Peyer's patch (tissue), 4 donors: Measurements from ENCODE around the gene ACAA2.
"Not testable (repeated sequence)": the region's sequence is repeated elsewhere in the genome, so short reads cannot be mapped to it uniquely, and the experiment has no call there.

Experiments used
- CTCF ChIP-seq, 6 experiments: fragments of 450-650 bp in 4 of 6; fragments of 200-600 bp in 2 of 6; sonication (generic) in 1 of 6; IDR thresholded peaks; one replicate each; pipeline ENCODE4 v1.5.1; 2017 to 2019; ENCODE audit warnings: antibody characterized with exemption in 6 of 6, mild to moderate bottlenecking in 3 of 6, moderate library complexity in 1 of 6
- POLR2A ChIP-seq, 2 donors: fragments of 450-650 bp; IDR thresholded peaks; one replicate each; pipeline ENCODE4 v1.5.1; 2017; ENCODE audit warnings: antibody characterized with exemption in 2 of 2, mild to moderate bottlenecking in 2 of 2, moderate library complexity in 2 of 2

- not testable (repeated sequence) for TF ChIP-seq CTCF, POLR2A (IDR thresholded peaks at IDR 0.05)
These were observed 12.8 kb downstream of the ACAA2 start for GRCh38 chr18:49800491-49800890.
